Frontal cortex (tissue), 4 donors: ENCODE measurements around the gene PCNX2. TPM values are rescaled to one million over a fixed set of nuclear protein-coding genes. Genes with fewer than 3 reads are reported as not detected.

Source experiments
- DNase-seq, 2 donors: peaks; one replicate each; pipeline ENCODE4 v3.0.0; 2012; ENCODE audit warnings: low spot score in 2 of 2
- FAIRE-seq: peaks from 2 replicates; lab custom pipeline; 2012; peaks lifted over from hg19 to GRCh38; lab: Jason Lieb, UNC
- total RNA-seq: library from RNA; depleted of rRNA; stranded (reverse); fragments of >200 nt; gene quantifications from one replicate; pipeline ENCODE4 v1.2.3, GENCODE V29; 2014
- donor health status: control.
- donor health status: control.
- donor health status: control.

Gene PCNX2
- total RNA-seq, 1 donor from 2014 or later: 228 TPM

DNA sequence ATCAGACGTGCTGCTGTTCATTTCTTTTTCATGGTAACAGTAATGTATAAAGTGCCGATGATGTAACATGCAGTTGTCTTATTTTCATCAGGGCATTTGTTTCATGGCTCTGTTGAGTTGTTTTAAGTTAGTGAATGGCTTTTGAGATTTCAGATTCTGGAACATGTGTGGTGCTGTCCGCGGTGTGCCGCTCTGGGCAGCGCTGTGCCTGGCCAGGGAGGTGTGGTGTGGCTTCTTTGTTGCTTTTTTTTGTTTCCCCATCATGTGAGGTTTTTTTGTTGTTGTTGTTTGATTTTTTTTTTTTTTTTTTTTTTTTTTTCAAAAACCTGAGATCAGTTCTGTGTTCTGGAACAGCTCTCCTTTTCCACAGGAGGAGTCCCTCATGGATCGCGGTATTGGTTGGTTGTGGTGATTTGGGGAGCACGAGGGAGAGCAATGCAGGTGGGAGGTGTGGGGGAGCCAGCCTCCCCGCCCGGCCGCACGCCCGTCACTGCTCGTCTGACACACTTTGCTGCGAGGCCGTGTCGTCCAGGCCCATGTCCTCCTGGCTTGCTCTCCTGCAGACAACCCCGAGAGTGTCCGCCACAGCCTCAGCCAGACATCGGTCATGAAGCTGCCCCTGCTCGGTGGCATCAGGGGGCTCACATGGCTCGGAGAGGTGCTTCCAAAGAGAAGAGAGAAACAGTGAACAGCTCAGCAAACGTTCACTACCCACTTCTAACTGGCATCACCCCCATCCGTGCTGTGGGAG, 311.5 kb downstream of the PCNX2 start:
- DNase-seq (no peak), FAIRE-seq (no peak)

DNA sequence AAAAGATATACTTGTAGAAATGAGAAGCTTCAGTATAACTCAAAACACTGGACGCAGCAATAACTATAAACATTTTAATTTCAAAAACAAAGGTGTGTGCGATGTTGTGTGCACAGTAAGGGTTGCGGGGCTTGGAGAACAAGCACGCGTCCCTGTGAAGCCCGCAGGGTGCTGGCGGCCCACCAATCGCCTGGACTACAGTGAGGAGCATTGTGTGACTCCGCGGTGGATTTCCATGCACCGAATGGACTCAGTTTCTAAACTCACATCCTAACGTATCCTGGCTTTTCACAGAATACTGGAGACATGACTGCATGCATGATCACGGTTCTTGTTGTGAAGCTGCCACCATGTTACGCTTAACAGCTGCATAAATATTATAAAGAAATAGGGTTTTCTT, 312.1 kb downstream of the PCNX2 start:
- FAIRE-seq (no peak), DNase-seq (no peak)

DNA sequence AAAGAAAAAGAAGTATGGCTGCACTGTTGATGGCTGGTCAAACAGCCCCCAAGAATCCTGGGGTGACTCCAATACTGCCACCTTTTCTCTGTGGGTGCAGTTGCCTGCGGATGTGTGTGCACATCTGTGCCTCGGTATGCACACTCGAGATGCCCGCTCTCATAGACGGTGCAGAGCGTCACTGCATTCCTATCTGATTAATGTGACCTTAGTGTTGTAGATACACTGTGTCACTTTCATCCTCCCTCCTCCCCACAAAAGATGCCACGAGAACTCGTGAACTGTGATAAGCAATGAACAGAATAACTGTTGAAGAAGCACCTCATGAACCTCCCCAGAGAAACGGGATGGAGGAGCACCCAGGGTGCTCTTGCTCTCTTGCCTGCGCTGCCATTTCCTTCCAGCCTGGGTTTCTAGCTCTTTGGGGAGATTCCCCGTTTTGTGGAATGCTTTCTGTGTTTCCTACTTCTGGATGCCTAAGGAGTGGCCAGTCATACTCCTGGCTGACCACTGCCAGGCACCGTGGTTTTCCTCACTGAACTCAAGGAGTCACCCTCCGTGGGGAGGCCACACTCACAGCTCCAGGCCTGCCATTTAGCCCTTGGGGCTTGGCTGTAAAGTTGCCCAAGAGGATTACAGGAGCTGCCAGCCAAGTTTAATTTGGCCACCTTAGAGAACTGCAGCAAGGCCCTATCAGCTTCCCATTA, 313.1 kb downstream of the PCNX2 start:
- no peak for DNase-seq
- no peak for FAIRE-seq

DNA sequence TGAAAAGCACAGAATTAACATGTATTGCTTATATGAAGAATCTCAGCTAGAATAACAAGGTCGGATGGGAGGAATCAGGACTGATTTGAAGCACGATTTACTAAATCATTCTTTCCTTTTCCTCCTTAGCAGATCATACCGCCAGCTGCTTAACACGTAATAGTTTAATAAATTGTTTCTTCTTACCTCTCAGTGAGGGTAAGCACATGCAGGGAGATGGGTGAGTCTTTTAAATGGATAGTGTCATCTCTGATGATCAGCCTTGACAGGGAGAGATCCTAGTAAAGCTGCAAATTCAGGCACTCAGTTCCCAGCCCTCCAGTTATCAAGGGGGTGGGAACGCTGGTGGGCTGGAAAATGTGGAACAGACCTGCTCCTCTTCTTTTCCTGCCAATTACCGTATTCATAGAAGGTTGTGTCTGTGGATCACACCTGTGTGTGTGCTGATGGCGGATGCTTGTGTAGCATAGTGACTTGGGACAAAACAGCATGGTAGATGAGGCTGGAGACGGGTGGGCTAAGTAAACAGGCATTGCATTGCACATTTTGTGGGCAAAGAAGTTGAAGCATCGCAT, 314.5 kb downstream of the PCNX2 start:
- no peak for FAIRE-seq
- no peak for DNase-seq

DNA sequence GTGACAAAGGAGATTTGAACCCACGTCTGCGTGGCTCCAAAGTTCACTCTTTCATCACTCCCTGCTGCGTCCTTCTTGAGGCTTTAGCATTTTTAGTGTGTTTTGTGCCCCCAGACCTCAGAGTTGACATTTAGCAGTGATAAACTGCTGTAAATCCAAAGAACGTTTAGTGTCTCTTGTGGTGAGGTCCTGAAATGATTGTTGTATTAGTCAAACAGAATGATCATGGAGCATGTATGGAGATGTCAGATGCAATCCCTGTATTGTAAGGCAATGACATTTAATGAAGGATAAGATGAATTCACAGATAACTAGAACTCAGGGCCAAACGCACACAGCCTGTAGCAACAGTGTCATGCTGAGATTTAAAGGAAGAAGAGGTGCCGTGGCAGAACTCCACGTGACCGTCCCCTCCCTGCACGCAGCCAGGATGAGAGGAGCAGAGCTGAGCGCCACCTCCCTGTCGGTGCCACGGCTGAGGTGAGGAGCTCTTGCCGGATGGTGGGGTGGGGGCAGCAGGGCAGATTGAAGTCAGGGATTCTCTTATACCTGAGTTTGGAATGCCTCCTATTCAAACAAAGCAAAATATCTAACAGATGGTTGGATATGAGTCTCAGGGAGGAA, 315.1 kb downstream of the PCNX2 start:
- FAIRE-seq (no peak), DNase-seq (no peak)

DNA sequence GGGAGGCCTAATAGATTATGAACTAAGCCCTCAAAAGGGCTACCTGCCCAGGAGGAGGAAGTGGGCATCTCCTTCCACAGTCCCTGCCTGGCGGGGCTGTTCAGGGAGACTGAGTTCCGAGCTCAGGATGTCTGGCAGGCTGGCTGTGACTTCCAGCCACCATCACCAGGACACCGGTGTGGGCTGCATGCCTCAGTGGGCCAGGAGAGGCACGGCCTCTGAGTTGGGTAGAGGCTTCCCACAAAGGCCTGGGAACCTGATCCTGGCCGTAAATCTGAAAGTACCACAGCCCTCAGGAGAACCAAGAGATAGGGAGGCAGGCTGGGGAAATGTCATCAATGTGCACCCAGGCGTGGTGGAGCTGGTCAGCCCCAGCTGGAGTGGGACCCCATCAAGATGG, 316.0 kb downstream of the PCNX2 start:
- no peak for FAIRE-seq
- no peak for DNase-seq

DNA sequence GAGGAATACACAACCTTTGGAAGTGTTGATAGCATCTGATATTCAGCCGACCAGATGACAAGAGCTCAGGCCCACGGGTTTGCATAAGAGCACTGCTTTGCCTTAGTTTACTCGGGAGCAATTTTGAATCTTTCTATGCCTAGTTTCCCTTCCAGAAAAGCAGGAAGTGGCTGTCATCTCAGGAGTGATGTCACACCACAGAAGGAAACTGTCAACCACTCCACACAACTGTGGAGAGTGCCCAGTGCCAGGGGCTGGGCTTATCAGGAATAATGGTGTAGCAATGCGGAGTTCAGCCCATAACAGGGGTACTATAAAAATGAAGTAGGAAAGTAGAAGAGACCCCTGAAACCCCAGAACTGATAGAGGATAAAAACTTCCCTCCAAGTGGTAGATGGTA, 316.7 kb downstream of the PCNX2 start:
- DNase-seq (no peak), FAIRE-seq (no peak)

DNA sequence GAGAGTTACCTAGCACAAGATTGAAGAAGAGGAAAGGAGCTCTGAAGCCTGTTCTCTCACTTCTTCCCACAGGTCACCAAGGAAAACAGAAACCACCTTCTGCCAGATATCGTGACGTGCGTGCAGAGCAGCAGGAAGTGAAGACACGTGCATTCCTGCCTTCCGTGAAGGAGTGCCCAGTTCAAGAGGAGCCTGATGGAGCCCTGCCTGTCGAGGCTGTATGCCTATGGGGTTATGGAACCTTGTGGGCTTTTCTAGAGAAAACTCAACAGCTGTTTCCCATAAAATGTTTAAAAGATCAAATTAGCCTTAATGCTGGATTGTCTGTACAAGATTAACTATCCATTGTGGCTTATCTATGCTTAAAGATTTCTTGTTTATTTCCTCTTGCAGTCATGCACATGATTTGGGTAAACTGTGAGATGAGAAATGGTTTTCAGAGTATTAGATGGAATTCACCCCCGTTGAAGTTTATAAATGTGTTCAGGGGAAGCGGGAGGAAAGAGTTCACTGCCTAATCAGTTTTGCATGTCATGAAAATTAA, 317.4 kb downstream of the PCNX2 start:
- no peak for DNase-seq
- no peak for FAIRE-seq

DNA sequence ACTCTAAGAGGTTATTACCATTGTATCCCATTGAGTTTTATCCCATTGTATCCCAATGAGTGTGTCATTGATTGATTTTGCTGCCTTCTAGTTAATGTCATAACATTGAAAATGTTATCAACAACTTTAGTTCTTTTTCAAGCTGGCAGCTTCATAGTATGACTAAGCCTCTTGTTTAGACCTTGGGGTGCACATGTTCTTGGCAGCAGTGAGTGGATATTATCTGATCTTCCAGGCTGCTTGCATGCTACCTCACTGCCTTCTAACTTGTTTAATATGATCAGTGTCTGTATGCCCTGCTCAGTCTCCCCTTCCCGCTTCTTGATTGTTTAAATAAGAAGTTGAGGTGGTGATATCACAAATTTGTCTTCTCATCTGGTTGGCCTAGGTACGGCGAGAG, 320.6 kb downstream of the PCNX2 start:
- no peak for DNase-seq
- FAIRE-seq: no peak

DNA sequence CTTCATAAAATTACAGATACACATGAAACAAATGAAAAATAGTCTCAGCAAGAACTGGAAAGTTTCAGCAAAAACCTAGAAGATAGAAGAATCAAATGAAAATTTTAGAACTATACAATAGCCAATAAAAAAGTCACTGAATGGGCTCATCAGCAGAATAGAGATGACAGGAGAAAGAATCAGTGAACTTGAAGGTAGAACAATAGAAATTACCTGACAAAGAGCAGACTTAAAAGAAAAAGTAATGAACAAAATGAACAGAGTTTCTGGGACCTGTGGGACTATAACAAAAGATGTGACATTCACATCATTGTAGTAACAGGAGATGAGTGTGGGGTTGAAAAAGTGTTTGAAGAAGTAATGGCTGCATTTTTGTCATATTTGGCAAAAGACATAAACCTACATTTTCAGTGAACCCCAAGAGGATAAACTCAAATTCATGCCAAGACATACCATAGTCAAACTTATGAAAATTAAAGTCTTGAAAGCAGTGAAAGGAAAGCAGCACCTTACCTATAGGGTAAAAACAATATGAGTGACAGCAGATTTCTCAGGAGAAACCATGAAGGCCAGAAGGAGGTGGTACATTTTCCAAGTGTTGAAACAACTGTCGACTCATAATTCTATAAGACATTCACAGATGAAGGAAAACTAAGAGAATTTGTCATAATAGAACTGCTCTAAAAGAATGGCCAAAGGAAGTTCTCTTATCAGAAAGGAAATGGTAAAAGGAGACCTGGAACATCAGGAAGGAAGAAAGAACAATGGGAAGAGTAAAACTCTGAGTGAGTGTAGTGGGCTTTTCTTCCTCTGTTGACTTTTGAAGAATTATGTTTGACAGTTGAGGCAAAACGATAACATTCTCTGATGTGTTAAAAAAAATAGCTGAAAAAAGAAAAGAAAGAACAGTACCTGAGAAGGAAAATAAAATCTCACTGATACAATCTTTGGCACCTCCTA, 321.6 kb downstream of the PCNX2 start:
- DNase-seq (no peak), FAIRE-seq (no peak)

DNA sequence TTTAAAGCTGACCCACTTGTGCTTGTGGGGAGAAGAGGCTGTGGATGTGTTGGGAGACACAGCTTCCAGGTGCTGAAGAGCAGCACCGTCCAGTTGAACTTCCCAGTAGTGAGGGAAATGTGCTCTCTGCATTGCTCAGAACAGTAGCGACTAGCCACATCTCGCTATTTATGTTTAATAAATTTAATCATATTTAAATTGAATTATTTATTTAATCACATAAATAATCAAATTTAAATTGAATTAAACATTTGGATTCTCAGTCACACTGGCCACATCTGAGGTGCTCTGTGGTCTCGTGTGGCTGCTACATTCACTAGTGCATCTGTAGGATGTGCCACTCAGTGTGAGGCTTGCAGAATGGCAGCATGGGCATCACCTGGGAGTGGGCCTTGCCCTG, 325.0 kb downstream of the PCNX2 start:
- no peak for FAIRE-seq
- no peak for DNase-seq

DNA sequence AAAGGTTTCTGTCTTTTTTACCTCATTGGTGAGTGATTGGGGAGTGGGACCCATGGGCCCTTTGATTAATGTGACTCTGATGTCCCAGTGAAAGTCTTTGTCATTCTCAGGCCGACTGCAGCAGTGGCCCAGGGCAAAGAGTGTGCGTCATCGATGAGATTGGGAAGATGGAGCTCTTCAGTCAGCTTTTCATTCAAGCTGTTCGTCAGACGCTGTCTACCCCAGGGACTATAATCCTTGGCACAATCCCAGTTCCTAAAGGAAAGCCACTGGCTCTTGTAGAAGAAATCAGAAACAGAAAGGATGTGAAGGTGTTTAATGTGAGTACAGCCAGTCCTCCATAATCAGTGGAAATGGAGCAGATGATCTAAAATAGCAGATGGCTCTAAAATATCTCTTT, 325.7 kb downstream of the PCNX2 start:
- DNase-seq (no peak), FAIRE-seq (no peak)

DNA sequence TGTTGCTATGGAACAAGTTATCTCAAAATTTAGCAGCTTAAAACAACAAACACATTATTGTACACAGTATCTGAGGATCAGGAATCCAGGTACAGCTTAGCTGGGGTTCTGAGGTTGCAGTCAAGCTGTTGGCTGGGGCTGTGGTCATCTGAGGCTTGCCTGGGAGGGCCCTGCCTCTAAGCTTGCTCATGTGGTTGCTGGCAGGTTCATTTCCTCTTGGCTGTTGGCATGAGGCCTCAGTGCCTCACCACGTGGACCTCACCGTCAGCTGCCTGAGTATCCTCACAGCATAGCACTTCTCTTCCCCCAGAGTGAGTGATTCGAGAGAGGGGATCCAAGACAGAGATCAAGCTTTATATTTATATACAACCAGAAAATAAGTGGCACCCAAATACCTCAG, 326.6 kb downstream of the PCNX2 start:
- FAIRE-seq: no peak
- no peak for DNase-seq

DNA sequence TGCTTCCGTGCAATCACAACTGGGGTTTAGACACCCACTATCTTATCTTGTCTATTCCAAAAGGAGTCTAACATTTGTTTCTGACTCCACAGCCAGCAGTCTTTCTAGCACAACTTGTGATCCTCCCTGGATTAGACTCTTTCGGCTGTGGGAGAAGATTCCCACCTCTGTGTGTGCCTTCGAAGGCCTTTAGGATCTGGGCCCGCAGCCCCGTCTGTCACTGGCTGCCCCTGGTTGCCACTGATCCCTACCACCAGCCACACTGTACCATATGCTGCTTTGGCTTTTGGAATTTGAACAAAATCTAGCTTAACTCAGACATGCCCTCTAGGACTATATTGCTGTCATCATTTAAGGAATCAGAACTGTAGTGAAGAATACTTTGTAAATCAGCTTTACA, 327.1 kb downstream of the PCNX2 start:
- no peak for DNase-seq

DNA sequence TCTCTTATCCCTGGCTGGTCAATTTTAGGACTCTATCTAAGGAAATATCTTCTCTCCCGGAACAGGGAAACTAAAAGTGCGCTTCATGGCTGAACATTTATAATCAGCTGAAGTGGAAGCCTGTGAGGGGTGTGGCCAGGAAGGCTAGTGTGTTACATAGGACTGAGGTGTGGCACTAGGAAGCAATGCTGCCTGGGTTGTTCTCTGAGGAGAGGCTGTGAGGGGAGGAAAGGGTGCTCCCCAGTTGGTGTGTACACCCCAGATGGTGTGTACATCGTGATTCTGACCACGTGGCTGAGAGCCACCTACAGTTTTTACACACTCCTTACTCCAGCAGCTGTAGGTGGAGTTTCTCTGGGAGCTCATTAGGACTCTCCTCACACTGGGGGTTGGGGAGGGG, 328.9 kb downstream of the PCNX2 start:
- no peak for DNase-seq
- no peak for FAIRE-seq

More for the DNA sequence above, 327.1 kb downstream of the PCNX2 start:
- no peak for FAIRE-seq

DNA sequence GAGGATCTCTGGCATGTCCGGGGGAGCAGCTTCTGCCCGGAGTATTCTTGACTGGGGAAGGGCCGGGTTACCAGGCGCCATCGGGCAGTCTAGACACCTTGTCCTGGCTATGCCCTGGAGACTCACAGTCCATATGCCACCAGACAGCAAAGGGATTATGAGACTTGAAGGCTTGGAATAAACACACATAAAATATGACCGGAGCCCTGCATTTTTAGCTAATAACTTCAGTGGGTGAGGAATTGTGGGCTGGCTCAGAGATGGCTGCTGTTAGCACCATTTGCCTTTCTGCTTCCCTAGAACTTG, 329.7 kb downstream of the PCNX2 start:
- FAIRE-seq: no peak
- DNase-seq: no peak

DNA sequence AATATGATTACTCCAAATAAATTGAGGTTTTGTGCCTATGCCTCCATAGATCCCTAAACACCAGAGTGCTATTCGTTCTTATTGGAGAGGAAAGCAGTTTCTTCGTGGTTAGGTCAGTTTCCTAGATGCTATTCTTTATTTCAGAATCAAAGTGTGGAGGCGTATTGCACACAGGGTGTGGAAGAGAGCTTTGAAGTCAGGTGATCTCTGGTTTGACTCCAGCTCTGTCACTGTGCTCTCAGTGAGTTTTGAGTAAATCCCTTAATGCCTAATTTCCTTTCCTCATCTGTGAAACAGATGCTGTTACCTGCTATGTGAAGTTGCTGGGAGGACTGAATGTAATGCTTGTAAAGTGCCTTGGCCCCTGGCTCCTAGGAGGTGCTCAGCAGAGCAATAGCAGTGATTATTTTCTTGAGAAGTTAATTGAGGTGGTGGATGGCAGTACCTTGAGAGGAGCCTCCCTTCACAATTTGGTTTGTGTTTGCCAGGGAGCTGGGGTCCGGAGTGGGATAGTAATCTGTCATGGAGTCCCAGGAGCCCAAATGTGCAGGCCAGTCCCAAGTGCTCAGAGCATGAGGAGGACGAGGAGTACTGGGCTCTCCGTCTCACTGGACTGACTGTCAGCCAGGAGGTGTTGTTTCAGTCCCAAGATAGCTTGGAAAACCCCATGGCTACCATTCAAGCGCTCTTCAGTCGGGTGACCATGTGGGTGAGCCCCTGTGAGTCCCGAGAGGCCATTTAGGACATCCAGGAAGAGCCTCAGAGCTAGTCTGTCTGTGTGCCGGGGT, 330.2 kb downstream of the PCNX2 start:
- no peak for FAIRE-seq
- no peak for DNase-seq

DNA sequence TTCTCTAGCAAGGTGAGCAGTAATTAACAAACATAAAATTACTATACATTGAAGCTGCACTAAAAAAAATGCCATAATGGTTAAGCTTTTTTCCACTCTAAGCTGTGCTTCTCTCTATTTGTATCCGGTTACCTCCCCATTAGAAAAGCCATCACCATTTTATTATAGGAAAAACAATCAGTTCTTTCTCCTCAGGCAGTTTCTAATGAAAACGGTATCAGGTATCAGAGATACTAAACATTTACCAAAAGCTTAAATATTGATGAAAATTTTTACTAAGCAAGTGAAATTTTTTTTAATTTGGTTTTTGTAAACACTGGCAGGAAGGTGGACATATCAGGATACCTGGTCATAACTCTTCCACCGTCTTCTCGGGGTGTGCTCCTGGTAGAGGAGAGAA, 330.9 kb downstream of the PCNX2 start:
- FAIRE-seq (no peak), DNase-seq (no peak)
